HG02870 (cell line): ENCODE measurements around the gene NKIRAS1.

Experiments used
- ATAC-seq: cut with Tn5 transposase; IDR thresholded peaks from one replicate; pipeline ENCODE4 v1.9.1; 2021; ENCODE audit warnings: mild to moderate bottlenecking, moderate library complexity; ENCODE audit not compliant: unreplicated experiment

NKIRAS1 gene

DNA sequence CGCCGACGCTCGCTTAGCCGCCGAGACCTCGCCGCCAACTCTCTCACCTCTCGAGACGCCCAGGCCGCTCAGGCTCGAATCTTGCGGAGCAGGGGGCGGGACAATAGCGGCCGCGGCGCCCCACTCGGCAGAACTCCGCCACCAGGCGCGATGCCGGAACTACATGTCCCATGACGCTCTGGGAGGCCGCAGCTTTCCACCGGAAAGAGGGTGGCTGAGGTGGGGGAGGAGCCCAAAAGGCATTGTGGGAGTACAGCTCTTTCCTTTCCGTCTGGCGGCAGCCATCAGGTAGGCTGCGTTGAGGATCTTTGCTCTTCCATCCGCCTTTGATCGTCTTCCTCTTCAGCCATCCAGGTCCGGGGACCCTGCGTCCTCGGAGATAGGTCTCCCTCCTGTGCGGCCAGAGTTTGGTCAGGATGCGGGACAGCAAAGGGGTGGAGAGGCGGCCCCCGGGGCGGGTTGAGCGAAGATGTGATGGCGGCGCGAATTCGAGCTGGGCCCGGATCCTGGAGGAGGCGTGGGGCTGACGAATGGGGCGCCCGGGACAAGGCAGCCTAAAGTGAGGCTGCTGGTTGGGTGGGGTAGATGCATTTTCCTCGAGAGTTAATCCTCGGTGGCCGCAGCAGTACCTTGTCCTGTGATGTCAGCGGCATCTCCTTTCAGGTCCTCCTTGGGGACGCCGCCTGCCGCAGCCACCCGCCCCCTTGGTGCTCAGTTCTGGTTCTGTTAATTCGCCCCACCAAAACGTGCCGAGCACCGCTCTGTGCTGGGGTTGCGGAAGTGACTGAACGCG is at the start of gene NKIRAS1, which contains the start of gene RPL15:
TSS of gene NKIRAS1 (minus strand) at position 105 of the 793 bp plus-strand sequence. CDS start 6,086 bp downstream, outside the sequence.
TSS of gene RPL15 (plus strand) at position 247 of the 793 bp plus-strand sequence. CDS start 728 bp downstream, outside the sequence.
- ATAC-seq = peak; percentile 90

DNA sequence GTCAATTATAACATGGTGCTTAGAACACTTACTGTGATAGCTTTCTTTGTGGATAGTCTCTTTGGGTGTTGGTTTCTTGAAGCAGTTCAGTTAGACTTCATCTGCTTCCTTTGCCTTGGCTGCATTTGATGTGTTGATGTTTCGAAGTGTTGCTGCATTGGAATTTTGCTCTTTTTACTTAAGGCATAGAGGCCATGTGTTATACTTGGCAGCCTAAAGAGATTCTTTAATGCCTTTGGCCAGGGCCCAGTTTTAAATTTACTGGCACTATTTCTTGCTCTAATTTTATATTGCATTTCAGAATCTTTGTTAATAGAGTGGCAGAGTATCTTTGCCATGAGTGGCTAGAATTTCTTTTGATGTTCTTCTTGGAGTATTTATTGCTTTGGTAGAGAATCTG is 49.5 kb upstream of the NKIRAS1 start:
- ATAC-seq = no peak

- ATAC-seq = no peak
Measured at GRCh38 chr3:23964537-23965235, 47.9 kb upstream of the NKIRAS1 start.

DNA sequence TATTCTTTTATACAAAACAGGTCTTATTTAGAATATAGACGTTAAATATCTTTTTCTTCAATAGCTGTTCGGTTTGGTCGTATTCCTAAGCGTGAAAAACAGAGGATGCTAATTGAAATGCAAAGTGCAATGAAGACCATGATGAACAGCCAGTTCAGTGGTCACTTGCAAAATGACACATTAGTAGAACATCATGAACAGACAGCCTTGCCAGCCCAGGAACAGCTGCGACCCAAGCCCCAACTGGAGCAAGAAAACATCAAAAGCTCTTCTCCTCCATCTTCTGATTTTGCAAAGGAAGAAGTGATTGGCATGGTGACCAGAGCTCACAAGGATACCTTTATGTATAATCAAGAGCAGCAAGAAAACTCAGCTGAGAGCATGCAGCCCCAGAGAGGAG is 45.1 kb upstream of the NKIRAS1 start:
- no peak for ATAC-seq

- ATAC-seq = no peak
Measured at GRCh38 chr3:23961066-23961465, 44.3 kb upstream of the NKIRAS1 start.

- ATAC-seq = no peak
Measured at GRCh38 chr3:23960649-23961048, 43.9 kb upstream of the NKIRAS1 start.

DNA sequence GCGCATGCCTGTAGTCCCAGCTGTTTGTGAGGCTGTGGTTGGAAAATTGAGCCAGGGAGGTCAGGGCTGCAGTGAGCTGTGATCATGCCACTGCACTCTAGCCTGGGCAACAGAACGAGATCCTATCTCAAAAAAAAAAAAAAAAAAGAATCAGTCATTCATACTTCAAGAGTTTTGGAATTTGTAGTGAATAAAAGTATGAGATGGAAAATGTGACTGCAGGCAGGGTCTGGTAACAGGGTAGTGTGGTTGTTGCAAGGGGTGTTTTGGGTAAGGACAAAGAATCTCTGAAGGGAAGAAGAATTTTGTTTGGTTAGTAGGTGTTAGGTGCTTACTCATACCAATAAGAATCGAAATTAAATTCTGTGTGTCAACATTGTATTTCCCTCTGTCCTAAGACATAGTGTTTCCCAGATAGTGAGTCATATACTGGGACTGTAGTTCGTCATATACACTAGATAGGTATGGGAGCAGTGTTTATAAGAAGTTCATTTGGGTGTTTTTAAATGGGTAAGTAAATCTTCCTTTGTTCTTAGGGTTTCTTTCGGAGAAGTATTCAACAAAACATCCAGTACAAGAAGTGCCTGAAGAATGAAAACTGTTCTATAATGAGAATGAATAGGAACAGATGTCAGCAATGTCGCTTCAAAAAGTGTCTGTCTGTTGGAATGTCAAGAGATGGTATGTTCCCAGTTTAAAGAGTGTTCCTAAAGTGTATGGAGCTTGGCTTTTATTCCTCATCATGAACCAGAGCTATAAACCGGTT is 42.5 kb upstream of the NKIRAS1 start:
- ATAC-seq = no peak

DNA sequence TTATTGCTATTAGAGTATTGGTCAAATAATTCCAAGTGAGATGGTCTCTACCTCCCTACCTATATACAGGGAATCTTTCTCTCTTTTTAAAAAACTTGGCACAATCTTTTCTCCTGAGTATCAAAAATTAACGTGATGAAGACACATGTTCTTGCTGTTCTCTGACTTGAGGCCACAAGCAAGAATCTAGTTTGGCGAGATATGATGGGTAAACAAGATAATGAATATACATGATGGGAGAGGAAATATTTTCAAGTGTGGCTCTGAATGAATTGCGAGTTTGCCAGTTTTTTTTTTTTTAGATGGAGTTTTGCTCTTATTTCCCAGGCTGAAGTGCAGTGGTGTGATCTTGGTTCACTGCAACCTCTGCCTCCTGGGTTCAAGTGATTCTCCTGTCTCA is 39.9 kb upstream of the NKIRAS1 start:
- no peak for ATAC-seq

GRCh38 chr3:23954144-23954543 is 37.4 kb upstream of the NKIRAS1 start:
- no peak for ATAC-seq

GRCh38 chr3:23953523-23953922 is 36.7 kb upstream of the NKIRAS1 start:
- ATAC-seq = no peak

DNA sequence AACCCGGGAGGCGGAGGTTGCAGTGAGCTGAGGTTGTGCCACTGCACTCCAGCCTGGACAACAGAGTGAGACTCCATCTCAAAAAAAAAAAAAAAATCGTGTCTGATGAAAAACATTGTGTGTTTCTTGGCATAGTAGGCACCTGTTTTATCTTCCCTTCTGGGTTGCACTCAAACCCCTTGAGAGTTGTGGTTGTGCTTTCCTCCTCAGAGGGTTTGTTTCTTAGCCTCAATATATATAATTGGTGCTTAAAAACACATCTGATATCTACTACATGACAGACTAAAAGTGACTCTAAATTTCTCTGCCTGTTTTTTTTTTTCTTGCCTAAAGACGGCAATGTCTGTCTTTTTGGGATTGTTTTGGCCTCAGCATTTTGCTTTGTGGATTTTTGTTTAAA is 35.9 kb upstream of the NKIRAS1 start:
- no peak for ATAC-seq

- ATAC-seq = no peak
Measured at GRCh38 chr3:23950293-23950692, 33.5 kb upstream of the NKIRAS1 start.

DNA sequence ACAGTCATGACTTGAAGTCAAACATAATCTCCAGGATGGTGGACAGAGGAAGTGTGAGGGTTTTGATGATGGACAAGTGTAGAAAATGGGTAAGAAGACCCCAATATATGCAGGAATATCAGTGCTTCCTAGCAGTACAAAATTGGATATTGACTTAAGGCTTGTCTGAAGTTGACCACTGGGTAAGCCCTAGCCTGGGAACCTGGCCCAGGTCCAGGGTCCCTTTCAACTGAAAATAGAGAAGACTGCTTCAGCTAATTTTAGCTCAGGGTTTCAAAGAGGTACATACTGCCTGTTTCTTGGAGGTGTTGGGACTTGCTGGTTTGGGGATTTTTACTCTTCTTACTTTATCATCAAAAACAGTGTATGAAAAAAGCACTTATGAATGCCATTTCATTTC is 33.0 kb upstream of the NKIRAS1 start:
- ATAC-seq = peak; percentile 17

- no peak for ATAC-seq
Measured at GRCh38 chr3:23948761-23949160, 32.0 kb upstream of the NKIRAS1 start.

- peak; percentile 80 for ATAC-seq
Measured at GRCh38 chr3:23945913-23946687, 29.3 kb upstream of the NKIRAS1 start.

DNA sequence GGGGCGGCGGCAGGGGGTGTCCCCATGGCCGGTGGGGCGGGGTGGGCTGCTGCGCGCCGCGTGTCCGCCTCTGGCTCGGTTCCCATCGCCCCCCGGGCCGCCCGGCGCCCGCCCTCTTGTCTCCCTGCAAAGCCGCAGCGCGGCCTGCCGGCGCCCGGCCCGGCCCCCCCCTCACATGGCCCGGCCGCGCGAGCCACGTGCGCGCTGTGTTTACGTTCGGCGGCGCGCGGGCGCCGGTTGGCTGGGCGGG is 28.8 kb upstream of the NKIRAS1 start:
- no peak for ATAC-seq

DNA sequence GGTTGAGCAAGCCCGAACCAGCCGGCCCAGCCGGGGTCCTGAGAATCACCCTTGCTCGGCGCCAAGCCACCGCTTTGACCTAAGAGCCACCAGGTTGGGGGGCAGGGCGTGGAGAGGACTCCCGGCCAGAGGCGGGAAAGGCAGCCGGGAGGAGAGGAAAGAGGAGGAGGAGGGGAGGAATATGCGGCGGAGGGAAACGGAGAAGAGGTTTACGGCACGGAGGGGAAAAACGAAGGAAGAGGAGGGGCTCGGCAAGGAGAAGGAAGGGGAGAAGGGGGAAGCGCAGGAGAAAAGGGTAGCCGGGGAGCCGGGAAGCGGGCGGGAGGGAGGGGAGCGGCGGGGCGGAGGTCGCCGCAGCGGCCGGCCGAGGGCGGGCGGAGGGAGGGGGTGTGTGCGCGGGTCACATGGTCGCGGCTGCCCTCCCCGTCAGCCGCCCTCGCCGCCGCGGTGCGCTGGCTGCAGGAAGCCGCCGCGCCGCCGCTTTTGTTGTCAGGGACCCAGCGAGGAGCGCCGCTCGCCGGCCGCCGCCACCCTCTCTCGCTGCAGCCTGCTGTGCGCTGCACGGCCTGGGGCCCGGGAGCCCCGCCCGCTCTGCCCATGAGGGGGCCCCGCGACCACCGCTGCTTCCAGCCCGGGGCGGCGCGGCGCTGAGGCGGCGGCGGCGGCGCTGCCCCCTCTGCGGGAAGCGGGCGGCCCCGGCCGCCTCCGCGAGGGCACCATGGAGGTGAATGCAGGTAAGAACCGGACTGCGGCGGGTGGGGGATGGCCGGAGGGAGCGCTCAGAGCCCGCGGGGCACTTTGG is 28.3 kb upstream of the NKIRAS1 start, which contains the start of gene NR1D2:
TSS of gene NR1D2 (plus strand) at position 426 of the 802 bp plus-strand sequence. CDS start at position 719, 293 bp downstream.
- ATAC-seq = peak; percentile 52

DNA sequence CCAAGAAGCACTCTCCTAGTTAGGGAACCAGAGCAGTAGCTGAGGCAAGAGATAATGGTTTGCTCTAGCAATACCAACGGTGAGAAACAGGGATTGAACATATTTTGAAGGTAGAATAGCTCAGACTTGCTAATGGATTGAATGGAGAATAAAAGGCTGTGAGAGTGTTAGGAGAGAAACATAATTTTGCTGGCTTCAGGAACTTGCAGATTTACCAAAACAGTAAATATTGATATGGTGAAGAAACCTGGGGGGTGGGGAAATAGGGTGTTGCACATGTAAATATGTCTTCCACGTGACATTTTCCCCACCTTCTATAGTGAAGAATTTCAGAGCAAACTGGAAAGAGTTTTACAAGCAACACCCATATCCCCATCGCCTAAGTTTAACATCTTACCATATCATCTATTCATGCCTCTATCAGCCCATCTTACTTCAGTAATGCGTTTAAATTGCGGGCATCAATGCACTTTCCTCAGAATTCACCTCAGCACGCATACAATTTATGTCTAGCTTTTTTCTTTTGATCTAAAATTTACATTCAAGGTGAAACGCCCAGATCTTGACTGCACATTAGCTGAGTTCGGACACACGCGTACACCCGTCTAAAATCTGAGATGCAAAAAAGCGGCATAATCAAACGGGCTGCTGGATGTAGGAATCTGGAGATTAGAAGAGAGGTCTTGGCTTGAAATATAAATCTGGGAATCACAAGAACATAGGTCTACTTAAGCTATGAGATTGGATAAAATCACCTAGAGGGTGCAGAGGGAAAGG is 27.4 kb upstream of the NKIRAS1 start:
- no peak for ATAC-seq

DNA sequence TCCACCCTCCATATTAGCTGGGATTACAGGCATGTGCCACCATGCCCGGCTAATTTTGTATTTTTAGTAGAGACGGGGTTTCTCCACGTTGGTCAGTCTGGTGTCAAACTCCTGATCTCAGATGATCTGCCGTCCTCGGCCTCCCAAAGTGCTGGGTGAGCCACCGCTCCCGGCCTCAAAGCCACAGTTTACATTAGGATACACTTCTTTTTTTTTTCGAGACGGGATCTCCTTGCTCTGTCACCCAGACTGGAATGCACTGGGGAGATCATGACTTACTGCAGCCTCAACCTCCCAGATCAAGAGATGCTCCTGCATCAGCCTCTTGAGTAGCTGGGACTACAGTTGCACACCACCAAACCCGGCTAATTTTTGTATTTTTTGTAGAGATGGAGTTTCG is 25.8 kb upstream of the NKIRAS1 start:
- no peak for ATAC-seq
